ENCODE data around the gene PARN. TPM values are rescaled to one million over a fixed set of nuclear protein-coding genes. Genes with fewer than 3 reads are reported as not detected.

The PARN gene, protein sequence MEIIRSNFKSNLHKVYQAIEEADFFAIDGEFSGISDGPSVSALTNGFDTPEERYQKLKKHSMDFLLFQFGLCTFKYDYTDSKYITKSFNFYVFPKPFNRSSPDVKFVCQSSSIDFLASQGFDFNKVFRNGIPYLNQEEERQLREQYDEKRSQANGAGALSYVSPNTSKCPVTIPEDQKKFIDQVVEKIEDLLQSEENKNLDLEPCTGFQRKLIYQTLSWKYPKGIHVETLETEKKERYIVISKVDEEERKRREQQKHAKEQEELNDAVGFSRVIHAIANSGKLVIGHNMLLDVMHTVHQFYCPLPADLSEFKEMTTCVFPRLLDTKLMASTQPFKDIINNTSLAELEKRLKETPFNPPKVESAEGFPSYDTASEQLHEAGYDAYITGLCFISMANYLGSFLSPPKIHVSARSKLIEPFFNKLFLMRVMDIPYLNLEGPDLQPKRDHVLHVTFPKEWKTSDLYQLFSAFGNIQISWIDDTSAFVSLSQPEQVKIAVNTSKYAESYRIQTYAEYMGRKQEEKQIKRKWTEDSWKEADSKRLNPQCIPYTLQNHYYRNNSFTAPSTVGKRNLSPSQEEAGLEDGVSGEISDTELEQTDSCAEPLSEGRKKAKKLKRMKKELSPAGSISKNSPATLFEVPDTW
- 10 to 100 TPM; 12.1 to 28.0 (median 15.6) TPM for total RNA-seq
- long read RNA-seq, partial matches to known transcripts: 3 of 4 reads
- long read RNA-seq, other reads (novel, unspliced or antisense): 0 of 4 reads

DNA sequence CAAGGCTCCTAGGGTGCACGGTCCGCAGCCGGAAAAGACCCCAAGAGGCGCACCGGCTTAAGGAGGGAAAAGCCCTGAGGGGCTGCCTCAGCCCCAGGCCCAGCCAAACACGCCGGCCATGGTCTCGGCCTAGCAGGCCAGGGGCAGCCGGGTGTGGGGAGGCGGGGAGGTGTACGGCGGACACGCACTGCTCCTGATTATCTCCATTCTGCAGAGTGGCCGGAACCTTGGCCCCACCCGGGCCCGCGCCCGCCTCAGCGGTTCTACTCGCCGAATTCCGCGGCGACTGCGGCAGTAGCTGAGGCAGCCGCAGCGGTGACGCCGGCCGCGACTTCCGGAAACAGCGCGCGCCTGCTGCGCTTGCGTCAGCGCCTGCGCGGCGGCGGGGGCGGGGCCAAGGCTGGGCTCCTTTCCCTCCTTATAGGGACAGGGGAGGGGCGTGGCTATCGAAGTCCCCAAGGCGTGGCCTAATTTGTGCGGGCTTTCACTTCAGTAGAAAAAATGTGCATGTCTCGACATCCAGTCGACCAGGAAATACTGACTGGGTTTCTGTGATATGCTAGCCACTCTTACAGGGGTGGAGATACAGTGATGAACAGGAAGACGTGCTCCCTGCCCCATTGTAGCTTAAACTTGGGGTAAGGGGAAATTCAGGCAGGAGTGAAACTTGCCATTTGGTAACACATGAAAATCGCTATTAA lies at the start of gene PARN:
Gene PARN (minus strand): TSS at position 342 of the 701 bp plus-strand sequence. CDS start 135 bp downstream, at position 207.
- intact Hi-C loops (cut with DNase I): no loop called here
- peaks cover 0 to 30% (median 6%) of the 10 kb centered on the region in 4 donors for H3K36me3 ChIP-seq
- peak; percentile 96 for TF ChIP-seq POLR2A (IDR thresholded peaks at IDR 0.05)
- TF ChIP-seq, protein P1, sequence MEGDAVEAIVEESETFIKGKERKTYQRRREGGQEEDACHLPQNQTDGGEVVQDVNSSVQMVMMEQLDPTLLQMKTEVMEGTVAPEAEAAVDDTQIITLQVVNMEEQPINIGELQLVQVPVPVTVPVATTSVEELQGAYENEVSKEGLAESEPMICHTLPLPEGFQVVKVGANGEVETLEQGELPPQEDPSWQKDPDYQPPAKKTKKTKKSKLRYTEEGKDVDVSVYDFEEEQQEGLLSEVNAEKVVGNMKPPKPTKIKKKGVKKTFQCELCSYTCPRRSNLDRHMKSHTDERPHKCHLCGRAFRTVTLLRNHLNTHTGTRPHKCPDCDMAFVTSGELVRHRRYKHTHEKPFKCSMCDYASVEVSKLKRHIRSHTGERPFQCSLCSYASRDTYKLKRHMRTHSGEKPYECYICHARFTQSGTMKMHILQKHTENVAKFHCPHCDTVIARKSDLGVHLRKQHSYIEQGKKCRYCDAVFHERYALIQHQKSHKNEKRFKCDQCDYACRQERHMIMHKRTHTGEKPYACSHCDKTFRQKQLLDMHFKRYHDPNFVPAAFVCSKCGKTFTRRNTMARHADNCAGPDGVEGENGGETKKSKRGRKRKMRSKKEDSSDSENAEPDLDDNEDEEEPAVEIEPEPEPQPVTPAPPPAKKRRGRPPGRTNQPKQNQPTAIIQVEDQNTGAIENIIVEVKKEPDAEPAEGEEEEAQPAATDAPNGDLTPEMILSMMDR (IDR thresholded peaks at IDR 0.05): no peak
- peaks cover 0 to 26% (median 0%) of the 10 kb centered on the region in 4 donors for H3K4me1 ChIP-seq
- no peaks in the 10 kb centered on the region for H3K9me3 ChIP-seq
- no peaks in the 10 kb centered on the region for H3K27me3 ChIP-seq
- 5% methylated on average over 13 of the region's 51 CpGs for whole genome bisulfite sequencing (ENCODE audit: insufficient coverage, low coverage, low lambda C conversion rate, missing lambda C conversion rate)
- DNase-seq: peak; percentile 98
- H3K27ac ChIP-seq: peak within 1 kb of the TSS; percentile 83 to 91 (median 91)
- peak within 1 kb of the TSS; percentile 73 to 97 (median 96) for H3K4me3 ChIP-seq
- ATAC-seq: peak; percentile 76 to 83 (median 80)

DNA sequence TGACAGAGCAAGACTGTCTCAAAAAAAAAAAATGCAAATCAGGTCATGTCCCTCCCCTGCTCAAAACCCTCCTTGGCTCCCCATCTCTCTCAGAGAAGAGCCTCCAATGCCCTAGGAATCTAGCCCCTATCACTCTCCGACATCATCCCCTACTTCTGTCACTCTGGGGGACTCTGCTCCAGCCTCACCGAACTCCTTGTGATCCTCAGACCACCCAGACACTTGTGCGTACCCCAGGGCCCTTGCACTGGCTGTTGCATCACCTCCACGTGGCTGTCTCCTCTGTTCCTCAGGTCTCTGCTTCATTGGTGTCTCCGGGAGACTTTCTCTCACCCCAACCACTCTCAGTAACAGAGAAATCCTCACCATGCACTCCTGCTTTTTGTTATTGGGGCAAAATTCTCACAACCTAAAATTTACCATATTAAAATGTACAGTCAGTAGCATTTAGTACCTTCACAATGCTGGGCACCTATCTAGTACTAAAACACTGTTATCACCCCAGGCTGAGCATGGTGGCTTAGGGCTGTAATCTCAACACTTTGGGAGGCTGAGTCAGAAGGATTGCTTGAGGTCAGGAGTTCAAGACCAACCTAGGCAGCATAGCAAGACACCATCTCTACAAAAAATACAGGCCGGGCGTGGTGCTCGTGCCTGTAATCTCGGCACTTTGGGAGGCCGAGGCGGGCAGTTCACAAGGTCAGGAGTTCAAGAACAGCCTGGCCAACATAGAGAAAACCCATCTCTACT lies 48.9 kb upstream of the PARN start:
- H3K9me3 ChIP-seq: no peaks in the 10 kb centered on the region
- intact Hi-C loops (cut with DNase I): no loop called here
- TF ChIP-seq, protein P1 (IDR thresholded peaks at IDR 0.05): no peak
- TF ChIP-seq POLR2A (IDR thresholded peaks at IDR 0.05): no peak
- H3K4me1 ChIP-seq: no peaks in the 10 kb centered on the region
- 62% methylated on average over 11 of the region's 11 CpGs for WGBS (ENCODE audit: insufficient coverage, low coverage, low lambda C conversion rate, missing lambda C conversion rate)
- H3K27me3 ChIP-seq: no peaks in the 10 kb centered on the region
- no peak overlapping the region for H3K4me3 ChIP-seq
- H3K27ac ChIP-seq: no peak overlapping the region
- ATAC-seq (no peak), DNase-seq (no peak)
- no peaks in the 10 kb centered on the region for H3K36me3 ChIP-seq

DNA sequence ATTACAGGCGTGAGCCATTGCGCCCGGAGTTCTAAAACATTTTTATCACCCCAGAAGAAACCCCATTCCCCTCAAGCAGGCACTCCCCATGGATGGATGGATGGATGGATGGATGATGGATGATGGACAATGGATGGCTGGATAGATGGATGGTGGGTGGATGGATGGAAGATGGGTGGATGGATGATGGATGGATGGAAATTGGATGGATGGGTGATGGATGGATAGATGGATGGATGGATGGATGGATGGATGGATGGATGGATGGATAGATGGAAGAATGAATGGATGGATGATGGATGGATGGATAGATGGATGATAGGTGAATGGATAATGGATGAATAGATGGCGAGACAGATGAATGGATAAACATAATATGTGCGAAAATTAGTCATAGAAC lies 47.6 kb upstream of the PARN start:
- Histone ChIP-seq H3K27me3 (no peaks in the 10 kb centered on the region), H3K4me3 (no peak overlapping the region), H3K27ac (no peak overlapping the region), H3K9me3 (no peaks in the 10 kb centered on the region), H3K4me1 (peaks cover 0 to 3% (median under 1%) of the 10 kb centered on the region in 4 donors), H3K36me3 (no peaks in the 10 kb centered on the region)
- intact Hi-C loops (cut with DNase I): no loop called here
- TF ChIP-seq POLR2A (IDR thresholded peaks at IDR 0.05): no peak
- TF ChIP-seq, protein P1 (IDR thresholded peaks at IDR 0.05): no peak
- DNase-seq (no peak), ATAC-seq (no peak)
- WGBS (ENCODE audit: insufficient coverage, low coverage, low lambda C conversion rate, missing lambda C conversion rate): 86% methylated on average over 4 of the region's 5 CpGs

DNA sequence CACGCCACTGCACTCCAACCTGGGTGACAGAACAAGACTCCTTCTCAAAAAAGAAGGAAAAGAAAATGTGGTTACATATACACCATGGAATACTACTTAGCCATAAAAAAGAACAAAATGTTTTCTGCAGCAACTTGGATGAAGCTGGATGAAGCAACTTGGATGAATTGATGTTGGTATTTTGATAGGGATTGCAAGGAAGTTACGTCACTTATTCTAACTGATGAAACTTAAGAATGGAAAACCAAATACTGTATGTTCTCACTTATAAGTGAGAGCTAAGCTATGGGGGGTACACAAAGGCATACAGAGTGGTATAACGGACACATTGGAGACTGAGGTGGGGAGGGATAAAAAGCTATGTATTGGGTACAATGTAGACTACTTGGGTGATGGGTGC lies 46.6 kb upstream of the PARN start:
- no peak for DNase-seq
- ATAC-seq: no peak
- intact Hi-C loops (cut with DNase I): no loop called here
- Histone ChIP-seq H3K36me3 (no peaks in the 10 kb centered on the region), H3K4me3 (no peak overlapping the region), H3K27me3 (no peaks in the 10 kb centered on the region), H3K27ac (no peak overlapping the region), H3K9me3 (no peaks in the 10 kb centered on the region), H3K4me1 (peaks cover 0 to 10% (median 3%) of the 10 kb centered on the region in 4 donors)
- WGBS (ENCODE audit: insufficient coverage, low coverage, low lambda C conversion rate, missing lambda C conversion rate): 67% methylated on average over 3 of the region's 3 CpGs
- TF ChIP-seq, protein P1 (IDR thresholded peaks at IDR 0.05): no peak
- TF ChIP-seq POLR2A (IDR thresholded peaks at IDR 0.05): no peak

Data from right lobe of liver (tissue), 6 donors.